H1 (cell line): Measurements from ENCODE around the gene MELK. TPM values are rescaled to one million over a fixed set of nuclear protein-coding genes. Genes with fewer than 3 reads are reported as not detected.

ENCODE experiments used
- CEBPB ChIP-seq: IDR thresholded peaks from 2 replicates; pipeline ENCODE4 v1.6.1; 2012; ENCODE audit warnings: low read depth, low read length
- CHD2 ChIP-seq: IDR thresholded peaks from 2 replicates; pipeline ENCODE4 v1.6.1; 2012; ENCODE audit warnings: low read length, improper control_type of control experiment
- GTF2F1 ChIP-seq: IDR thresholded peaks from 2 replicates; pipeline ENCODE4 v1.6.1; 2012; ENCODE audit warnings: low read depth, low read length, improper control_type of control experiment, borderline replicate concordance
- KDM1A ChIP-seq: fragments of 200-600, 300-600 bp; sonication (generic); IDR thresholded peaks from 2 replicates; pipeline ENCODE4 v1.7.1; 2016; ENCODE audit warnings: mild to moderate bottlenecking, low read length, borderline replicate concordance
- KDM5A ChIP-seq: fragments of 200-600 bp; IDR thresholded peaks from 2 replicates; pipeline ENCODE4 v1.7.1; 2012; ENCODE audit warnings: mild to moderate bottlenecking, low read length, inconsistent platforms, mixed read lengths
- RBBP5 ChIP-seq: IDR thresholded peaks from 2 replicates; pipeline ENCODE4 v1.7.1; 2012; ENCODE audit warnings: low read depth, mild to moderate bottlenecking, inconsistent platforms, low read length, moderate library complexity, borderline replicate concordance
- RXRA ChIP-seq: IDR thresholded peaks from 2 replicates; pipeline ENCODE4 v1.6.1; 2011; ENCODE audit warnings: low read depth, mild to moderate bottlenecking, low read length, moderate library complexity; ENCODE audit not compliant: insufficient read depth
- TBP ChIP-seq: IDR thresholded peaks from 2 replicates; pipeline ENCODE4 v1.6.1; 2011; ENCODE audit warnings: low read depth, low read length, improper control_type of control experiment
- polyA plus RNA-seq, 7 experiments: library from polyadenylated mRNA; depleted of rRNA in 3 of 7; stranded (reverse) in 5 of 7; unstranded in 2 of 7; fragments of >200 nt in 5 of 7; fragments of 200-250 nt in 2 of 7; gene quantifications; 1 replicate in 5 of 7; 2 replicates in 1 of 7; 4 replicates in 1 of 7; pipeline versions ENCODE4 v1.2.1 to v1.2.3, GENCODE V29; 2011 to 2013; ENCODE audit warnings: missing spikeins in 2 of 7, mixed read lengths in 2 of 7
- total RNA-seq: library from RNA; stranded (reverse); fragmentation: NEBNext Ultra II Directional; extraction: Animal tissue kit (Norgen Biotek cat#: 25700); gene quantifications from 2 replicates; pipeline ENCODE4 v1.2.1, GENCODE V29; 2021
- TF ChIP-seq, protein P1 (sequence below): fragments of 300-600 bp; sonication (generic); IDR thresholded peaks from 2 replicates; pipeline ENCODE4 v1.7.1; 2012; ENCODE audit warnings: low read length, moderate library complexity, mild to moderate bottlenecking, inconsistent platforms; ENCODE audit not compliant: insufficient replicate concordance

MELK gene
- total and polyA plus RNA-seq, 2 of the 8 experiments (the other 6 are each of a cell fraction or from before 2014, with no cell fraction given): 26.2 to 53.1 TPM

DNA sequence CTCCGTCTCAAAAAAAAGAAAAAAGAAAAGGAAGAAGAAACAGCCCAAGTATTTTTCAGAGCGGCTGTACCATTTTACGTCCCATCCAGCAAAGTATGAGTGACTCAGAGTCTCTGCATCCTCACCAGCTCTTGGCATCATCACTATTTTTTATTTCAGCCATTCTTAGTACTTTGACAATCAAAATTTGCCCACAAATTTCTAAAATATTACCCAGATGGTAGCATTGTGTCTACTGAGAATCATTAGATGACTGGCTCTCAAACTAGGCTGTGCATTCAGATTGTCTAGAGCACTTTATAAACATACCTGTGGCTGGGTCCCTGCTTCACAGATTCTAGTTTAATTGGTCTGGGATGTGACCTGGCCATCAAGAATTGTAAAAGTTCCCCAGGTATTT lies 21.6 kb upstream of the MELK start (continued):
- TF ChIP-seq, protein P1, sequence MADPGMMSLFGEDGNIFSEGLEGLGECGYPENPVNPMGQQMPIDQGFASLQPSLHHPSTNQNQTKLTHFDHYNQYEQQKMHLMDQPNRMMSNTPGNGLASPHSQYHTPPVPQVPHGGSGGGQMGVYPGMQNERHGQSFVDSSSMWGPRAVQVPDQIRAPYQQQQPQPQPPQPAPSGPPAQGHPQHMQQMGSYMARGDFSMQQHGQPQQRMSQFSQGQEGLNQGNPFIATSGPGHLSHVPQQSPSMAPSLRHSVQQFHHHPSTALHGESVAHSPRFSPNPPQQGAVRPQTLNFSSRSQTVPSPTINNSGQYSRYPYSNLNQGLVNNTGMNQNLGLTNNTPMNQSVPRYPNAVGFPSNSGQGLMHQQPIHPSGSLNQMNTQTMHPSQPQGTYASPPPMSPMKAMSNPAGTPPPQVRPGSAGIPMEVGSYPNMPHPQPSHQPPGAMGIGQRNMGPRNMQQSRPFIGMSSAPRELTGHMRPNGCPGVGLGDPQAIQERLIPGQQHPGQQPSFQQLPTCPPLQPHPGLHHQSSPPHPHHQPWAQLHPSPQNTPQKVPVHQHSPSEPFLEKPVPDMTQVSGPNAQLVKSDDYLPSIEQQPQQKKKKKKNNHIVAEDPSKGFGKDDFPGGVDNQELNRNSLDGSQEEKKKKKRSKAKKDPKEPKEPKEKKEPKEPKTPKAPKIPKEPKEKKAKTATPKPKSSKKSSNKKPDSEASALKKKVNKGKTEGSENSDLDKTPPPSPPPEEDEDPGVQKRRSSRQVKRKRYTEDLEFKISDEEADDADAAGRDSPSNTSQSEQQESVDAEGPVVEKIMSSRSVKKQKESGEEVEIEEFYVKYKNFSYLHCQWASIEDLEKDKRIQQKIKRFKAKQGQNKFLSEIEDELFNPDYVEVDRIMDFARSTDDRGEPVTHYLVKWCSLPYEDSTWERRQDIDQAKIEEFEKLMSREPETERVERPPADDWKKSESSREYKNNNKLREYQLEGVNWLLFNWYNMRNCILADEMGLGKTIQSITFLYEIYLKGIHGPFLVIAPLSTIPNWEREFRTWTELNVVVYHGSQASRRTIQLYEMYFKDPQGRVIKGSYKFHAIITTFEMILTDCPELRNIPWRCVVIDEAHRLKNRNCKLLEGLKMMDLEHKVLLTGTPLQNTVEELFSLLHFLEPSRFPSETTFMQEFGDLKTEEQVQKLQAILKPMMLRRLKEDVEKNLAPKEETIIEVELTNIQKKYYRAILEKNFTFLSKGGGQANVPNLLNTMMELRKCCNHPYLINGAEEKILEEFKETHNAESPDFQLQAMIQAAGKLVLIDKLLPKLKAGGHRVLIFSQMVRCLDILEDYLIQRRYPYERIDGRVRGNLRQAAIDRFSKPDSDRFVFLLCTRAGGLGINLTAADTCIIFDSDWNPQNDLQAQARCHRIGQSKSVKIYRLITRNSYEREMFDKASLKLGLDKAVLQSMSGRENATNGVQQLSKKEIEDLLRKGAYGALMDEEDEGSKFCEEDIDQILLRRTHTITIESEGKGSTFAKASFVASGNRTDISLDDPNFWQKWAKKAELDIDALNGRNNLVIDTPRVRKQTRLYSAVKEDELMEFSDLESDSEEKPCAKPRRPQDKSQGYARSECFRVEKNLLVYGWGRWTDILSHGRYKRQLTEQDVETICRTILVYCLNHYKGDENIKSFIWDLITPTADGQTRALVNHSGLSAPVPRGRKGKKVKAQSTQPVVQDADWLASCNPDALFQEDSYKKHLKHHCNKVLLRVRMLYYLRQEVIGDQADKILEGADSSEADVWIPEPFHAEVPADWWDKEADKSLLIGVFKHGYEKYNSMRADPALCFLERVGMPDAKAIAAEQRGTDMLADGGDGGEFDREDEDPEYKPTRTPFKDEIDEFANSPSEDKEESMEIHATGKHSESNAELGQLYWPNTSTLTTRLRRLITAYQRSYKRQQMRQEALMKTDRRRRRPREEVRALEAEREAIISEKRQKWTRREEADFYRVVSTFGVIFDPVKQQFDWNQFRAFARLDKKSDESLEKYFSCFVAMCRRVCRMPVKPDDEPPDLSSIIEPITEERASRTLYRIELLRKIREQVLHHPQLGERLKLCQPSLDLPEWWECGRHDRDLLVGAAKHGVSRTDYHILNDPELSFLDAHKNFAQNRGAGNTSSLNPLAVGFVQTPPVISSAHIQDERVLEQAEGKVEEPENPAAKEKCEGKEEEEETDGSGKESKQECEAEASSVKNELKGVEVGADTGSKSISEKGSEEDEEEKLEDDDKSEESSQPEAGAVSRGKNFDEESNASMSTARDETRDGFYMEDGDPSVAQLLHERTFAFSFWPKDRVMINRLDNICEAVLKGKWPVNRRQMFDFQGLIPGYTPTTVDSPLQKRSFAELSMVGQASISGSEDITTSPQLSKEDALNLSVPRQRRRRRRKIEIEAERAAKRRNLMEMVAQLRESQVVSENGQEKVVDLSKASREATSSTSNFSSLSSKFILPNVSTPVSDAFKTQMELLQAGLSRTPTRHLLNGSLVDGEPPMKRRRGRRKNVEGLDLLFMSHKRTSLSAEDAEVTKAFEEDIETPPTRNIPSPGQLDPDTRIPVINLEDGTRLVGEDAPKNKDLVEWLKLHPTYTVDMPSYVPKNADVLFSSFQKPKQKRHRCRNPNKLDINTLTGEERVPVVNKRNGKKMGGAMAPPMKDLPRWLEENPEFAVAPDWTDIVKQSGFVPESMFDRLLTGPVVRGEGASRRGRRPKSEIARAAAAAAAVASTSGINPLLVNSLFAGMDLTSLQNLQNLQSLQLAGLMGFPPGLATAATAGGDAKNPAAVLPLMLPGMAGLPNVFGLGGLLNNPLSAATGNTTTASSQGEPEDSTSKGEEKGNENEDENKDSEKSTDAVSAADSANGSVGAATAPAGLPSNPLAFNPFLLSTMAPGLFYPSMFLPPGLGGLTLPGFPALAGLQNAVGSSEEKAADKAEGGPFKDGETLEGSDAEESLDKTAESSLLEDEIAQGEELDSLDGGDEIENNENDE: no peak
- TF ChIP-seq CEBPB (no peak), KDM1A (no peak), RXRA (no peak), TBP (no peak), GTF2F1 (no peak), RBBP5 (no peak), KDM5A (no peak), CHD2 (no peak)
